Hepatocyte (in vitro differentiated cells): Measurements from ENCODE around the gene TMCC3.
"Not testable (repeated sequence)": the region's sequence is repeated elsewhere in the genome, so short reads cannot be mapped to it uniquely, and the experiment has no call there.

ENCODE experiments used
- CTCF ChIP-seq: fragments of 200-600 bp; sonication (generic); IDR thresholded peaks from 2 replicates; pipeline ENCODE4 v1.5.1; 2016; ENCODE audit warnings: antibody characterized with exemption, mild to moderate bottlenecking; ENCODE audit not compliant: poor library complexity
- EZH2 ChIP-seq: fragments of 200-600 bp; sonication (generic); IDR thresholded peaks from 2 replicates; pipeline ENCODE4 v1.6.1; 2016; ENCODE audit warnings: antibody characterized with exemption, mild to moderate bottlenecking, borderline replicate concordance

GRCh38 chr12:94601307-94601706, 49.0 kb downstream of the TMCC3 start:
- TF ChIP-seq EZH2, CTCF: not testable (repeated sequence)
